ENCODE data around the gene SSTR4. TPM values are rescaled to one million over a fixed set of nuclear protein-coding genes. Genes with fewer than 3 reads are reported as not detected.

SSTR4 gene
- total RNA-seq, 1 donor from 2014 or later = not detected

DNA sequence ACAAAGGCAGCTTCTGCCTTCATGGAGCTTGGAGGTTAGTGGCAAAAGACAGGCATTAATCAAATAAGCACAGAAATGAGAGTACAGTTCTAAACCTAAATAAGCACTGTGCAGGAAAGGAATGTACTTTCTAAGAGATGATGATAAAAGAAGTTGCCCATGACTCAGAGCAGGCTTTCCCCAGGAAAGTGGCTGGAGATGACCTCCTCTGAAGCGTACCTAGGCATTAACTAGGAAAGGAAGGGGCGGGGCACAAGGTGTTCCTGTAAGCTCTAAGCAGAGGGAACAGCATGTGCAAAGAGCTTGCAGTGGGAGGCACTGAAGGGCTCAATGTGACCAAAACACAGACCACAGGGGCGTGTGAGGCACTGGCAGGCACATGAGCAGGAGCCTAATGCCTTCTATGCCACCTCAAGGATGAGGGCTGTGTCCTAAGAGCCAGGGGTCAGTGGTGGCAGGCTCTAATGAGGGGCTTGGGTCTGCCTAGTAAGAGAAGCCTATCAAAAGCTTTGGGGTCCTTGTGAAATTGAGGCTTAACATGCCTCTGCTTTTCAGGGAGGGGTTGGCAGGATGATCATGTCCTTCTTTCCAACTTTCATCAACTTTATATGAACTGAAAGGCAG is 4.9 kb downstream of the SSTR4 start:
- no peak overlapping the region for H3K4me3 ChIP-seq
- TF ChIP-seq CTCF (IDR thresholded peaks at IDR 0.05; ENCODE audit: borderline replicate concordance) = no peak
- H3K4me1 ChIP-seq = peaks cover 24% of the 10 kb centered on the region
- H3K27ac ChIP-seq (replicated peaks) = no peak overlapping the region
- no peaks in the 10 kb centered on the region for H3K36me3 ChIP-seq
- peaks cover 100% of the 10 kb centered on the region for H3K27me3 ChIP-seq (ENCODE audit: low read depth)
- intact Hi-C loops (cut with micrococcal nuclease) = loop anchor here (10.0 kb wide), 1 partner anchor 175 kb away; no protein-coding TSS in a partner anchor
- no peaks in the 10 kb centered on the region for H3K9me3 ChIP-seq (replicated peaks)
- DNase-seq = no peak

GRCh38 chr20:23042270-23042669 is 7.2 kb downstream of the SSTR4 start:
- Histone ChIP-seq H3K27me3 (ENCODE audit: low read depth) (peaks cover 100% of the 10 kb centered on the region), H3K4me1 (peaks cover 40% of the 10 kb centered on the region), H3K9me3 (replicated peaks) (no peaks in the 10 kb centered on the region), H3K27ac (replicated peaks) (no peak overlapping the region), H3K4me3 (no peak overlapping the region), H3K36me3 (peaks cover 9% of the 10 kb centered on the region)
- no peak for TF ChIP-seq CTCF (IDR thresholded peaks at IDR 0.05; ENCODE audit: borderline replicate concordance)
- no peak for DNase-seq
- intact Hi-C loops (cut with micrococcal nuclease) = loop anchor here (10.0 kb wide), 1 partner anchor 177 kb away; no protein-coding TSS in a partner anchor

DNA sequence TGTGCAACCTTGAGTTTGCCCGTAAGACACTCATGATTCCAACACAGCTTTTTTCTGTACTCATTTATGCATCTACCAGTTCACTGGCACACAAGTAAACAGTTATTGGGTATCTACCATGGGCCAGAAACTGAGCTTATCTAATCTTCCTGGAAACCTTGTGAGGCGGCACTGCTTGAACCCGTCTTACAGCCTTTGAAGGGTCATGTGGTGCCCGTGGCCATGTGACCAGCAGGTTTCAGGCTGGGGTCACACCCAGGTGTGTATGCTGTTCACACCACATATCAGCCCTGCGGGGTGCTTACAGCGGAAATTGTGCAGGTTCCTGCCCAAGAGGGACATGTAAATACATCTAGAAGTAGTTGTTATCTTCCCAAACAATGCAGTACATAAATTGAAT is 8.3 kb downstream of the SSTR4 start:
- no peak overlapping the region for H3K4me3 ChIP-seq
- H3K36me3 ChIP-seq = peaks cover 9% of the 10 kb centered on the region
- H3K27me3 ChIP-seq (ENCODE audit: low read depth) = peaks cover 100% of the 10 kb centered on the region
- no peak for TF ChIP-seq CTCF (IDR thresholded peaks at IDR 0.05; ENCODE audit: borderline replicate concordance)
- H3K4me1 ChIP-seq = peaks cover 51% of the 10 kb centered on the region
- intact Hi-C loops (cut with micrococcal nuclease) = loop anchor here (10.0 kb wide), 1 partner anchor 179 kb away; no protein-coding TSS in a partner anchor
- no peak for DNase-seq
- H3K27ac ChIP-seq (replicated peaks) = no peak overlapping the region
- no peaks in the 10 kb centered on the region for H3K9me3 ChIP-seq (replicated peaks)

DNA sequence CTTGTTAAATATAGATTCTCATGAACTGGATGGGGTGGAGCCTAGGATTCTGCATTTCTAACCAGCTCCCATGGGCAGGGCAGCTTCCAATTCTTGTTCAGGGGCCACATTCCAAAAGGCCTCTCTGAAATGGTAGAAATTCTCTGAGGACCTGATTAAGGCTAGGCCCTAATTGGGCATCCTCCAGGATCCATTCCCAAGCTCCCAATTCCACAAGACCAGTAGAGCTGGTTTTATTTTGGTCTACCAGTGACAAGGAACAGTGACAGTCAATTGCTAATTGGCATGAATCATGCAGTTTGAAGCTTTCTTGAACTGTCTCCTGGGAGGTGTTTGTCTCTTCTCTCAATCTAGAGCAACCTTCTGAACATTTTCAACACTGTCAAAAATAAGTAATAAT is 11.3 kb downstream of the SSTR4 start:
- intact Hi-C loops (cut with micrococcal nuclease) = loop anchor here (10.0 kb wide), 1 partner anchor 182 kb away; no protein-coding TSS in a partner anchor

GRCh38 chr20:23047001-23047737 is 12.1 kb downstream of the SSTR4 start:
- peaks cover 9% of the 10 kb centered on the region for H3K36me3 ChIP-seq
- H3K4me3 ChIP-seq = peak overlapping the region; percentile 80
- TF ChIP-seq CTCF (IDR thresholded peaks at IDR 0.05; ENCODE audit: borderline replicate concordance) = no peak
- no peaks in the 10 kb centered on the region for H3K9me3 ChIP-seq (replicated peaks)
- H3K27ac ChIP-seq (replicated peaks) = peak overlapping the region; percentile 96
- peaks cover 82% of the 10 kb centered on the region for H3K4me1 ChIP-seq
- H3K27me3 ChIP-seq (ENCODE audit: low read depth) = peaks cover 99% of the 10 kb centered on the region
- DNase-seq = no peak
- intact Hi-C loops (cut with micrococcal nuclease) = loop anchor here (10.0 kb wide), 1 partner anchor 182 kb away; no protein-coding TSS in a partner anchor

More for the DNA sequence above, 11.3 kb downstream of the SSTR4 start:
- no peak for TF ChIP-seq CTCF (IDR thresholded peaks at IDR 0.05; ENCODE audit: borderline replicate concordance)
- Histone ChIP-seq H3K9me3 (replicated peaks) (no peaks in the 10 kb centered on the region), H3K4me3 (peak overlapping the region; percentile 80), H3K4me1 (peaks cover 82% of the 10 kb centered on the region), H3K27me3 (ENCODE audit: low read depth) (peaks cover 100% of the 10 kb centered on the region), H3K36me3 (peaks cover 9% of the 10 kb centered on the region), H3K27ac (replicated peaks) (peak overlapping the region; percentile 96)
- no peak for DNase-seq

Data from left ventricle myocardium inferior (tissue), 1 donor.